Heart left ventricle (tissue), 13 donors: Measurements from ENCODE around the gene PCBP3.

Experiments
- CTCF ChIP-seq, 12 donors: fragments of 200-600 bp; sonication (generic) in 4 of 12; IDR thresholded peaks; one replicate each; pipeline versions ENCODE4 v1.5.0 to v1.8.0; 2018 to 2022; ENCODE audit warnings: antibody characterized with exemption in 12 of 12, mild to moderate bottlenecking in 5 of 12
- POLR2A ChIP-seq, 2 donors: fragments of 450-650 bp; IDR thresholded peaks; one replicate each; pipeline ENCODE4 v1.6.1; 2017; ENCODE audit warnings: antibody characterized with exemption in 2 of 2, mild to moderate bottlenecking in 2 of 2, moderate library complexity in 2 of 2
- donor health status: ischemic (EF 13 %, LVEDD 7.1; RV severe dilation, severe dysfunction).
- donor health status: DM: no; HTN: yes; CAD: no.
- donor health status: DM: no; HTN: no; CAD: no.
- donor health status: ischemic (EF 25% LVEDD 6.9; RV normal size, moderate dysfunction).
- donor health status: ischemic (EF 25% LVEDD 5.7; RV mildly dilated, moderate dysfunction).
- donor health status: ischemic (EF 35%, LVEDD 5.7; RV mildly dilated, moderate dysfunction).
- donor health status: nonischemic (EF 11% LVEDD 7.7; RV severe dilation, severe dysfunction).
- donor health status: DM: yes; HTN: yes; CAD: no.
- donor health status: PGD.
- donor health status: ischemic (EF 29% LVEDD 5.4; RV normal size, mild dysfunction).
- donor health status: nonischemic (EF 23%, LVEDD 6.1; RV moderate dilation, normal function).

- TF ChIP-seq POLR2A (IDR thresholded peaks at IDR 0.05) (no peak), CTCF (IDR thresholded peaks at IDR 0.05) (no peak)
These were observed 43.3 kb upstream of the PCBP3 start for GRCh38 chr21:45600248-45600647.
